GM18517 (cell line): ENCODE results near the gene TAS2R60.
"Not testable (repeated sequence)": the region's sequence is repeated elsewhere in the genome, so short reads cannot be mapped to it uniquely, and the experiment has no call there.

Experiments used
- ATAC-seq: cut with Tn5 transposase; IDR thresholded peaks from one replicate; pipeline ENCODE4 v1.9.1; 2021; ENCODE audit warnings: mild to moderate bottlenecking, moderate library complexity; ENCODE audit not compliant: unreplicated experiment

The TAS2R60 gene

GRCh38 chr7:143467724-143468123 is 24.5 kb downstream of the TAS2R60 start:
- no peak for ATAC-seq

GRCh38 chr7:143472071-143472689 is 28.9 kb downstream of the TAS2R60 start:
- ATAC-seq = not testable (repeated sequence)

GRCh38 chr7:143477501-143478150 is 34.4 kb downstream of the TAS2R60 start, which contains the start of gene TAS2R41:
Gene TAS2R41 (plus strand): TSS chr7:143477873. CDS start chr7:143477873, 0 bp downstream.
- no peak for ATAC-seq

GRCh38 chr7:143479055-143479766 is 36.0 kb downstream of the TAS2R60 start:
- ATAC-seq = no peak

GRCh38 chr7:143480501-143480900 is 37.2 kb downstream of the TAS2R60 start:
- no peak for ATAC-seq

- no peak for ATAC-seq
Observed at GRCh38 chr7:143484119-143484518, 40.9 kb downstream of the TAS2R60 start.

DNA sequence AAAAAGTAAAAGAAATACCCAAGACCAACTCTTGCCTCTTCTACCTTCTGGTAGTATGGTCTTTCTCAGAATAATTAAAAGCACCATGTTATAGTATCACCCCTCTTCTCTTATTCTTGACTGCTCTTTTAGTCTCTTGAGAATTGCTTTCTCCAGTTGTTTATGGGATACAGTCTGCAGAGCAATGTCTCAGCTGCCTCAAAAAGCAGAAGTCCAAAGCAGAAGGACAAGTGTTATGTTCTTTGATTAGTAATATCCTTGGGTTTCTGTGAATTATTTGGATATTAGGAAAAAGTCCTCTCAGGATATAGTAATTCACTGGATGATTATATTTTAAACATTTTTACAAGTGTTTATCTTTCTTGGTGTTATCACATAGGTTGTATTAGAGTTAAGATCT is 41.8 kb downstream of the TAS2R60 start:
- no peak for ATAC-seq

DNA sequence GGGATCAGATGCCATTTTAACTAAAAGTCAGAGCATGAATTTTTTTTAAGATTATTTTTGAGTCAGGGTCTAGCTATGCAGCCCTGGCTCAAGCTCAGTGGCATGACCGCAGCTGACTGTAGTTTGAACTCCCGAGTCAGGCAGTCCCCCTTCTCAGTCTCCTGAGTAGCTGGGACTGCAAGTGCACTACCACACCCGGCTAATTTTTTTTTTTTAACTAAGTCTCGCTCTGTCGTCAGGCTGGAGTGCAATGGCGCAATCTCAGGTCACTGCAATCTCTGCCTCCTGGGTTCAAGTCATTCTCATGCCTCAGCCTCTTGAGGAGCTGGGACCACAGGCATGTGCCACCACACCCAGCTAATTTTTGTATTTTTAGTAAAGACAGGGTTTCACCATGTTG is 42.2 kb downstream of the TAS2R60 start:
- ATAC-seq = no peak

DNA sequence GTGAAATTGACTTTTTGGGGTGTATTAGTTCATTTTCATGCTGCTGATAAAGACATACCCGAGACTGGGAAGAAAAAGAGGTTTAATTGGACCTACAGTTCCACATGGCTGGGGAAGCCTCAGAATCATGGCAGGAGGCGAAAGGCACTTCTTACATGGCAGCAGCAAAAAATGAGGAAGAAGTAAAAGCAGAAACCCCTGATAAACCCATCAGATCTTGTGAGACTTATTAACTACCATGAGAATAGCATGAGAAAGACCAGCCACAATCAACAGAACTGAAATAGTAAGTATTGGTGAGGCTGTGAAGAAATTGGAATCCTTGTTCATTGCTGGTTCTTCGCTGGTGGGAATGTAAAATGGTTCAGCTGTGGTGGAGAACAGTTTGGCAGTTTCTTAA is 43.0 kb downstream of the TAS2R60 start:
- ATAC-seq = not testable (repeated sequence)

GRCh38 chr7:143487061-143487460 is 43.8 kb downstream of the TAS2R60 start:
- ATAC-seq = no peak

- no peak for ATAC-seq
Observed at GRCh38 chr7:143487566-143487965, 44.3 kb downstream of the TAS2R60 start.

- ATAC-seq = no peak
Observed at GRCh38 chr7:143490717-143491306, 47.6 kb downstream of the TAS2R60 start.

- ATAC-seq = no peak
Observed at GRCh38 chr7:143492043-143492471, 48.8 kb downstream of the TAS2R60 start.

DNA sequence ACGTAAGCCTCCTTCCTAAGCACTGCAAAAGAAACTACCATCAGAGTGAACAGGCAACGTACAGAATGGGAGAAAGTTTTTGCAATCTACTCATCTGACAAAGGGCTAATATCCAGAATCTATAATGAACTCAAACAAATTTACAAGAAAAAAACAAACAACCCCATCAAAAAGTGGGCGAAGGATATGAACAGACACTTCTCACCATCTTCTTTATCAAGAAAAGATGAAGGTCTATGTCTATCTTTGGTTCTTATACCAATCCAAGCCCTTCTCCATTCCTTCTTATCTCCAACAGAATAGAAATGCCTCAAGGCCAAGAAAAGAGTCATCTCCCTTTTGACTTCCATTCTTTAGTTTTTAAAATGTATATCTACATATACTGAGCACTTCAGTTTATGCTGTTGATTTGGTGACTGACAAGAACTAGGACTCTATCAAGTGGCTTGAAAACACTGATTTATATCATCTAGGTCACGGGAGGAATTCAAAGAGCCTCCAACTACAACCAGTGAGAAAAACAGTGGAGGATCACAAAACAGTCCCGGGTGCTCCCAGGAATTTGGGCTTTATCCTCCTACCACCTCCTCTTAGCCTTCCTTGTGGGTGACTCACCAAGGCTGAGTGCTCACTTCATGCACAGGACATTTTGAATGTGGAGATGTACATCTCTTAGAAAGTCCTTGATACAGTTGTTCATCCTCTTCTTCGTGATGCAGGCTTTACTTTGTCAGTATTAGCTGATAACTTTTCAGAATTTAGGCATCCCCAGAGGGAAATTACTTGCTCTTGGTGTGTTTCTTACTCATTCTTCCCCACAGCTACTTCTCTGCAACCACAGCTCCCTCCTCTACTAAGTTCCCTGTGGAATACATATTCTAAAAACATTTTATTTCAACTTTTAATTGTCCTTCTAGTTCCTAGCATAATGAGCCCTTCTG is 49.8 kb downstream of the TAS2R60 start:
- no peak for ATAC-seq

GRCh38 chr7:143493751-143494150 is 50.5 kb downstream of the TAS2R60 start:
- peak; percentile 74 for ATAC-seq
